ENCODE data around the gene PPP4R4.

The PPP4R4 gene
- 0.50 to 10.1 (median 1.8) reads per million in 9 experiments for total RNA-seq

GRCh38 chr14:94173885-94174603 is at the start of gene PPP4R4:
PPP4R4 (plus strand) TSS chr14:94174322; CDS start chr14:94174466, 144 bp downstream.
- H3K27me3 Mint-ChIP-seq = peaks cover 22 to 28% of the 10 kb centered on the region in 2 donors
- no peaks in the 10 kb centered on the region for H3K9me3 Mint-ChIP-seq
- DNase-seq (peak; percentile 74 to 84 (median 80)), ATAC-seq (replicated peaks) (peak; percentile 92)
- peak within 1 kb of the TSS; percentile 74 to 75 for H3K4me3 Mint-ChIP-seq
- H3K36me3 Mint-ChIP-seq (ENCODE audit: insufficient read depth) = peaks cover 4% of the 10 kb centered on the region
- peaks cover 5 to 19% of the 10 kb centered on the region in 2 donors for H3K4me1 Mint-ChIP-seq (ENCODE audit: low read depth in 2 of 2)
- peak within 1 kb of the TSS; percentile 6 to 63 for H3K27ac Mint-ChIP-seq

- ATAC-seq (replicated peaks) (no peak), DNase-seq (no peak)
- Mint-ChIP-seq H3K36me3 (ENCODE audit: insufficient read depth) (peaks cover 3% of the 10 kb centered on the region), H3K4me3 (no peak overlapping the region), H3K27me3 (peaks cover 18 to 20% of the 10 kb centered on the region in 2 donors), H3K27ac (no peak overlapping the region), H3K9me3 (peaks cover 0 to 4% of the 10 kb centered on the region in 2 donors), H3K4me1 (ENCODE audit: low read depth in 2 of 2) (peaks cover 12 to 16% of the 10 kb centered on the region in 2 donors)
These were observed 49.3 kb upstream of the PPP4R4 start for GRCh38 chr14:94124582-94125377.

GRCh38 chr14:94125659-94126418 is 48.3 kb upstream of the PPP4R4 start:
- Mint-ChIP-seq H3K4me3 (no peak overlapping the region), H3K9me3 (peaks cover 0 to 1% of the 10 kb centered on the region in 2 donors), H3K4me1 (ENCODE audit: low read depth in 2 of 2) (peaks cover 19 to 23% of the 10 kb centered on the region in 2 donors), H3K27ac (peak overlapping the region in 1 of 2 donors; percentile 63), H3K27me3 (peaks cover 14 to 15% of the 10 kb centered on the region in 2 donors), H3K36me3 (ENCODE audit: insufficient read depth) (peaks cover 3% of the 10 kb centered on the region)
- DNase-seq (no peak), ATAC-seq (replicated peaks) (no peak)

- Mint-ChIP-seq H3K4me1 (ENCODE audit: low read depth in 2 of 2) (peaks cover 19 to 23% of the 10 kb centered on the region in 2 donors), H3K9me3 (no peaks in the 10 kb centered on the region), H3K4me3 (no peak overlapping the region), H3K27ac (no peak overlapping the region), H3K27me3 (peaks cover 9% of the 10 kb centered on the region in 2 donors), H3K36me3 (ENCODE audit: insufficient read depth) (peaks cover 3% of the 10 kb centered on the region)
- no peak for DNase-seq
- no peak for ATAC-seq (replicated peaks)
These were observed 47.8 kb upstream of the PPP4R4 start for GRCh38 chr14:94126419-94126677.

- Mint-ChIP-seq H3K27me3 (peaks cover 4 to 5% of the 10 kb centered on the region in 2 donors), H3K9me3 (no peaks in the 10 kb centered on the region), H3K4me3 (no peak overlapping the region), H3K36me3 (ENCODE audit: insufficient read depth) (peaks cover 3% of the 10 kb centered on the region), H3K4me1 (ENCODE audit: low read depth in 2 of 2) (peaks cover 19 to 23% of the 10 kb centered on the region in 2 donors), H3K27ac (peak overlapping the region in 1 of 2 donors; percentile 72)
- ATAC-seq (replicated peaks) (no peak), DNase-seq (no peak)
These were observed 47.3 kb upstream of the PPP4R4 start for GRCh38 chr14:94126800-94127199.

- Mint-ChIP-seq H3K9me3 (no peaks in the 10 kb centered on the region), H3K4me1 (ENCODE audit: low read depth in 2 of 2) (peaks cover 19 to 23% of the 10 kb centered on the region in 2 donors), H3K27ac (peak overlapping the region in 1 of 2 donors; percentile 72), H3K36me3 (ENCODE audit: insufficient read depth) (peaks cover 3% of the 10 kb centered on the region), H3K27me3 (no peaks in the 10 kb centered on the region), H3K4me3 (peak overlapping the region in 1 of 2 donors; percentile 92)
- ATAC-seq (replicated peaks) (no peak), DNase-seq (no peak)
These were observed 46.8 kb upstream of the PPP4R4 start for GRCh38 chr14:94127330-94127729.

GRCh38 chr14:94128216-94128839 is 45.8 kb upstream of the PPP4R4 start:
- no peaks in the 10 kb centered on the region for H3K27me3 Mint-ChIP-seq
- DNase-seq (no peak), ATAC-seq (replicated peaks) (no peak)
- peaks cover 19 to 23% of the 10 kb centered on the region in 2 donors for H3K4me1 Mint-ChIP-seq (ENCODE audit: low read depth in 2 of 2)
- no peaks in the 10 kb centered on the region for H3K9me3 Mint-ChIP-seq
- peak overlapping the region; percentile 92 to 94 for H3K4me3 Mint-ChIP-seq
- peaks cover 3% of the 10 kb centered on the region for H3K36me3 Mint-ChIP-seq (ENCODE audit: insufficient read depth)
- peak overlapping the region; percentile 87 to 94 for H3K27ac Mint-ChIP-seq

GRCh38 chr14:94129111-94129757 is 44.9 kb upstream of the PPP4R4 start, which contains the start of gene IFI27L2:
IFI27L2 (minus strand) TSS chr14:94129604; CDS start chr14:94129564, 40 bp downstream.
- H3K9me3 Mint-ChIP-seq = no peaks in the 10 kb centered on the region
- H3K36me3 Mint-ChIP-seq (ENCODE audit: insufficient read depth) = peaks cover 3% of the 10 kb centered on the region
- H3K27ac Mint-ChIP-seq = peak within 1 kb of the TSS; percentile 87 to 94
- no peaks in the 10 kb centered on the region for H3K27me3 Mint-ChIP-seq
- peak; percentile 47 to 51 (median 50) for DNase-seq
- H3K4me3 Mint-ChIP-seq = peak within 1 kb of the TSS; percentile 92 to 94
- peak; percentile 94 for ATAC-seq (replicated peaks)
- H3K4me1 Mint-ChIP-seq (ENCODE audit: low read depth in 2 of 2) = peaks cover 19 to 23% of the 10 kb centered on the region in 2 donors

GRCh38 chr14:94129758-94130414 is 44.2 kb upstream of the PPP4R4 start:
- Mint-ChIP-seq H3K4me1 (ENCODE audit: low read depth in 2 of 2) (peaks cover 19 to 23% of the 10 kb centered on the region in 2 donors), H3K9me3 (no peaks in the 10 kb centered on the region), H3K4me3 (peak overlapping the region; percentile 92 to 94), H3K27ac (peak overlapping the region; percentile 87 to 94), H3K36me3 (ENCODE audit: insufficient read depth) (peaks cover 3% of the 10 kb centered on the region), H3K27me3 (no peaks in the 10 kb centered on the region)
- DNase-seq = peak in 1 of 3 experiments; percentile 20
- peak; percentile 41 for ATAC-seq (replicated peaks)

GRCh38 chr14:94132285-94132887 is 41.7 kb upstream of the PPP4R4 start:
- peak; percentile 58 to 65 (median 62) for DNase-seq
- Mint-ChIP-seq H3K36me3 (ENCODE audit: insufficient read depth) (no peaks in the 10 kb centered on the region), H3K4me1 (ENCODE audit: low read depth in 2 of 2) (peaks cover 19 to 27% of the 10 kb centered on the region in 2 donors), H3K27ac (no peak overlapping the region), H3K27me3 (peaks cover 0 to 10% of the 10 kb centered on the region in 2 donors), H3K9me3 (no peaks in the 10 kb centered on the region), H3K4me3 (no peak overlapping the region)
- ATAC-seq (replicated peaks) = peak; percentile 35

- H3K36me3 Mint-ChIP-seq (ENCODE audit: insufficient read depth) = no peaks in the 10 kb centered on the region
- H3K4me1 Mint-ChIP-seq (ENCODE audit: low read depth in 2 of 2) = peaks cover 0 to 4% of the 10 kb centered on the region in 2 donors
These were observed 38.6 kb upstream of the PPP4R4 start for GRCh38 chr14:94135476-94135875.

More at GRCh38 chr14:94135476-94135875, 38.6 kb upstream of the PPP4R4 start:
- Mint-ChIP-seq H3K4me3 (no peak overlapping the region), H3K27ac (no peak overlapping the region), H3K9me3 (no peaks in the 10 kb centered on the region), H3K27me3 (peaks cover 4 to 20% of the 10 kb centered on the region in 2 donors)
- DNase-seq = no peak
- no peak for ATAC-seq (replicated peaks)

Measured in effector memory CD8-positive, alpha-beta T cell (primary cell).